ENCODE results near the gene C8A.
A peak's percentile ranks its signal among the peaks of the same experiment; 100 is the strongest.

The C8A gene

GRCh38 chr1:56820755-56821461 lies 33.7 kb upstream of the C8A start:
- 0 out of 2 replicates have a peak, but pooled peaks have one; percentile 26 for TF ChIP-seq EP300 (IDR thresholded peaks at IDR 0.05; ENCODE audit: borderline replicate concordance)
- TF ChIP-seq FOXM1 (IDR thresholded peaks at IDR 0.05; ENCODE audit: borderline replicate concordance, low read depth) = no peak
- TF ChIP-seq MAX (IDR thresholded peaks at IDR 0.05) = peak; percentile 29; the same call in 1 of the 2 replicates
- no peak for TF ChIP-seq YY1 (IDR thresholded peaks at IDR 0.05; ENCODE audit: low read depth)
- TF ChIP-seq TCF12 (IDR thresholded peaks at IDR 0.05; ENCODE audit: low read depth) = no peak
- no peak for TF ChIP-seq ZBTB7A (IDR thresholded peaks at IDR 0.05; ENCODE audit: low read depth)
- peak; percentile 96 for TF ChIP-seq RAD21 (IDR thresholded peaks at IDR 0.05; ENCODE audit: low read depth)
- TF ChIP-seq EGR1 (IDR thresholded peaks at IDR 0.05) = no peak
- TF ChIP-seq, protein P1, sequence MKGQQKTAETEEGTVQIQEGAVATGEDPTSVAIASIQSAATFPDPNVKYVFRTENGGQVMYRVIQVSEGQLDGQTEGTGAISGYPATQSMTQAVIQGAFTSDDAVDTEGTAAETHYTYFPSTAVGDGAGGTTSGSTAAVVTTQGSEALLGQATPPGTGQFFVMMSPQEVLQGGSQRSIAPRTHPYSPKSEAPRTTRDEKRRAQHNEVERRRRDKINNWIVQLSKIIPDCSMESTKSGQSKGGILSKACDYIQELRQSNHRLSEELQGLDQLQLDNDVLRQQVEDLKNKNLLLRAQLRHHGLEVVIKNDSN (IDR thresholded peaks at IDR 0.05) = no peak
- no peak for TF ChIP-seq CEBPB (IDR thresholded peaks at IDR 0.05)
- no peak for TF ChIP-seq CREB1 (IDR thresholded peaks at IDR 0.05; ENCODE audit: low read depth)
- TF ChIP-seq TEAD4 (IDR thresholded peaks at IDR 0.05) = 0 out of 2 replicates have a peak, but pooled peaks have one; percentile 12
- no peak; the same call in 1 of the 2 replicates for TF ChIP-seq NFIC (IDR thresholded peaks at IDR 0.05)

GRCh38 chr1:56821462-56821797 lies 33.2 kb upstream of the C8A start:
- TF ChIP-seq EGR1 (IDR thresholded peaks at IDR 0.05) (no peak), YY1 (IDR thresholded peaks at IDR 0.05; ENCODE audit: low read depth) (no peak), CEBPB (IDR thresholded peaks at IDR 0.05) (no peak), TEAD4 (IDR thresholded peaks at IDR 0.05) (no peak), MAX (IDR thresholded peaks at IDR 0.05) (no peak), ZBTB7A (IDR thresholded peaks at IDR 0.05; ENCODE audit: low read depth) (no peak), CREB1 (IDR thresholded peaks at IDR 0.05; ENCODE audit: low read depth) (no peak), TAF1 (IDR thresholded peaks at IDR 0.05; ENCODE audit: low read depth) (no peak), RAD21 (IDR thresholded peaks at IDR 0.05; ENCODE audit: low read depth) (no peak), REST (IDR thresholded peaks at IDR 0.05; ENCODE audit: low read depth) (no peak), TCF12 (IDR thresholded peaks at IDR 0.05; ENCODE audit: low read depth) (no peak)
- TF ChIP-seq, protein P1 (IDR thresholded peaks at IDR 0.05) = no peak

- TF ChIP-seq MAX (IDR thresholded peaks at IDR 0.05) (no peak), EP300 (IDR thresholded peaks at IDR 0.05; ENCODE audit: borderline replicate concordance) (no peak), TEAD4 (IDR thresholded peaks at IDR 0.05) (no peak), TCF12 (IDR thresholded peaks at IDR 0.05; ENCODE audit: low read depth) (no peak), RAD21 (IDR thresholded peaks at IDR 0.05; ENCODE audit: low read depth) (no peak), ZBTB7A (IDR thresholded peaks at IDR 0.05; ENCODE audit: low read depth) (no peak), NFIC (IDR thresholded peaks at IDR 0.05) (no peak), TAF1 (IDR thresholded peaks at IDR 0.05; ENCODE audit: low read depth) (no peak), FOXM1 (IDR thresholded peaks at IDR 0.05; ENCODE audit: borderline replicate concordance, low read depth) (no peak), EGR1 (IDR thresholded peaks at IDR 0.05) (no peak), REST (IDR thresholded peaks at IDR 0.05; ENCODE audit: low read depth) (no peak), CREB1 (IDR thresholded peaks at IDR 0.05; ENCODE audit: low read depth) (no peak), CEBPB (IDR thresholded peaks at IDR 0.05) (no peak), YY1 (IDR thresholded peaks at IDR 0.05; ENCODE audit: low read depth) (no peak)
- TF ChIP-seq, protein P1 (IDR thresholded peaks at IDR 0.05) = no peak
Observed at GRCh38 chr1:56824271-56824670, 30.3 kb upstream of the C8A start.

DNA sequence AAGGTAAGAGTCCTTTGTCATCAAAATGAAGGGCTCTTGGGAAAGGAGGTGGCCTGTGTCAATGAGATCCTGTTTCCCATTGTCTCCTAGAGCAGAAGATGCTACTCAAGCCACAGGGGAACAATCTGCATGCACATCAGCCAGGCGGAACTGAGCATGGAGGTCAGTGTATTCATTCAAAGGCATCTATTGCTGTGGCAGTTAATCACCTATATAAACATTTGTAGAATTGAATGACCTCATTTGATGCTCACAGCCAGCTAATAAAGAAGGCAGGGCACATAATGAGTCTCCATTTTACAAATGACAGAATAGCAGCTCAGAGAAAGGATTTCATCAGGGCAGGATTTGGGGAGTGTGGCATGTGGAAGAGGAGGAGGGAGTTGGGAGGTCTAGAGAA lies 29.7 kb upstream of the C8A start:
- TF ChIP-seq CREB1 (IDR thresholded peaks at IDR 0.05; ENCODE audit: low read depth) (no peak), FOXM1 (IDR thresholded peaks at IDR 0.05; ENCODE audit: borderline replicate concordance, low read depth) (no peak), ZBTB7A (IDR thresholded peaks at IDR 0.05; ENCODE audit: low read depth) (no peak), RAD21 (IDR thresholded peaks at IDR 0.05; ENCODE audit: low read depth) (no peak), NFIC (IDR thresholded peaks at IDR 0.05) (no peak), EP300 (IDR thresholded peaks at IDR 0.05; ENCODE audit: borderline replicate concordance) (no peak), YY1 (IDR thresholded peaks at IDR 0.05; ENCODE audit: low read depth) (no peak)
- TF ChIP-seq, protein P1 (IDR thresholded peaks at IDR 0.05) = no peak

Data from Ishikawa (cell line).